ENCODE results near the gene CRYBA1.
"Not testable (repeated sequence)": the region's sequence is repeated elsewhere in the genome, so short reads cannot be mapped to it uniquely, and the experiment has no call there.

CRYBA1 gene

GRCh38 chr17:29238133-29238850 lies 8.4 kb upstream of the CRYBA1 start:
- DNase-seq: no peak

- DNase-seq: no peak
Observed at GRCh38 chr17:29240477-29240876, 6.2 kb upstream of the CRYBA1 start.

DNA sequence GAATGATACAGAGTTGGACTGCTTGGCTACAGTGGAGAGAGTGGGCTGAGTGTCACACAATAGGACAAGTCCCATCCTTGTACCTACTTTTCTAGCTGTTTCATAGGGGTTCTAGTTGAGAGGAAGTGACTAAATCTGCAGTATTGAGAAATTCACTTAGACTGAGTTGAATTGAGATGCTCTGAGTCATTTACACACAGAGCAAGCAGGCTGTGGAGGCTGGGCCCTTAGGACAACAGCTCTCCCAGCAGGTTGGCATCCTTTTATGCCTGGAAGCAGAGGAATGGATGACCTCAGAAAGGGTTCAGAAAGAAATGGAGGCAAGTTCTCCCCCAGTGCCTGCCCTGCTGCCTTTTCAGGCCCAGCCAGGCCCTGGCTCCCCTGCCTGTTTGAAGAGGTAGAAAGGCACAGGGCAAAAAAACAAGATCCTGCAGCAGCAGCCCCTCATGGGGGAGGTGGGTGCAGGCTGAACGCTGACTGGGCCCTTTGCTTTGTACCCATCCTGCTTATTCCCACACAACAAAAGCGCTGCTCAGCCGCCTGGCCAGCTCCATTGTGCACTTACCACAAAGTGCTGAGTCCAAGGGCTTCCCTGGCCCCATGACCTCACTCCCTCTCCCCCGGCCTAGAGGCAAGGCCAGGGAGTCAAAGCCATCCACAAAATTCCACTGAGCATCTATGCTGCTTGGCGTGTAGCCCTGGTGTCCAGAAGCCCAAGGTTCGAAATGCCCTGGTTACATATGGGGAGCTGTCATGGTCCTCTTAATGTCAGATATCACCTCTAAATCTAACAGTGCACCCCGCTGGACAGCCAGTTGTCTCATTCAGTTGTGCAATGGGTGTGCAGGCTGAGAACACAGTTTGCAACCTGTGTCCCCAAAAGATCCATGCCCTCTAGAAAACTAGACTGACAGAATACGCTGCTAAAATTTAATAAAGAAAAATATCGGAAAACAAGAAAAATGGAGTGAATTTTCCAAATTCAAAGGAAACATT lies 5.4 kb upstream of the CRYBA1 start:
- DNase-seq: no peak

DNA sequence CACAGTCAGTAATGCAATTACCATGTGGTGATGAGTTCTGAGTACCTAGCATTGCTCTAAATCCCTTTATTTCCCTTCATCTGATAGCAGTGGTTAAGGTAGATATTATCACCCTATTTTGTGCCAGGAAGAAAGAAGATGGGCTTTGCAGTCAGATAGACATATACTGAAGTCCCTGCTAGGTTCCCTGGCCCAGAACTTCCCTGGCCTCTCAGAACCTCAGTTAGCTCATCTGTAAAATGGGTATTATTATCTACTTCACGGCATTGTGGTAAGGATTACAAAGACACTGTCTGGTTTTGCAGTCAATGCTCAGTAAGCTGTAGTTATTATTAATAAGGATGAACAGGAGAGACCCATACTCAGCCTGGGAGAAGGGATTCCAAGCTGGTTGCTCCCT lies 4.6 kb upstream of the CRYBA1 start:
- DNase-seq: no peak

GRCh38 chr17:29242790-29243189 lies 3.9 kb upstream of the CRYBA1 start:
- no peak for DNase-seq

GRCh38 chr17:29243792-29244191 lies 2.9 kb upstream of the CRYBA1 start:
- no peak for DNase-seq

DNA sequence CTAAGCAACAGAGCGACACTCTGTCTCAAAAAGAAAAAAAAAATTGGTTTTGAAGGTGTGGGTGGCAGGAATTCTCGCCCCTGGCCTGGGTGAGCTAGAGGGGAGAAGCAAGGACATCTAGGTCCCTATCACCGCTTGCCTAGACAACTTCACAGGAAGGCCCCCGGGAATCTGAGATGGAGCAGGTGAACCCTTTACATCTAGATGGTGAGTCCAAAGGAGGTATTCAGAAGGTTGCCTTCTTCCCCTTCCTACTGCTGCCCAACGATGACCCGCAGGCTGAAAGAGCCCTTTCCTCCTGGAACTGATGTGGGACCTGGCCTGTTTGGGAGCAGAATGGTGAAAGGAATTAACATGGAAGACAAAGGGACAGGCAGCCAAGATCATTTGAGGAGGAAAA lies 1.3 kb upstream of the CRYBA1 start:
- no peak for DNase-seq

DNA sequence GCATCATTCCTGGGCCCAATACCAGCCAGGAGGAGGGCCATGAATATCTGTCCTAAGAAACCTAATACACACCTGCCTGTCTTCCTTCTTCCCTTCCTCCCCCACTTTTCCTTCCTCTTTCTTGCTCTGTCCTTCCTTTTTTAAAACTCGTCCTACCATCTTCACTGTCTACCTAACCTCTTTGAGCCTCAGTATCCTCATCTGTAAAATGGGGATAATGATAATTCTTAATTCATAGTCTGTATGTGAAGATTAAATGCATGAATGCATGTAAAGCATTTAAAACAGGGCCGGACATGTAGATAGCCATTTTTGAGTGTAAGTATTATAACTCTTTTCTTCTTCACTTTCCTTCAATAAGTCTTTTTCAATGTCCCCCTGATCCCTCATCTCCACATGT lies 560 bp downstream of the CRYBA1 start:
- no peak for DNase-seq

DNA sequence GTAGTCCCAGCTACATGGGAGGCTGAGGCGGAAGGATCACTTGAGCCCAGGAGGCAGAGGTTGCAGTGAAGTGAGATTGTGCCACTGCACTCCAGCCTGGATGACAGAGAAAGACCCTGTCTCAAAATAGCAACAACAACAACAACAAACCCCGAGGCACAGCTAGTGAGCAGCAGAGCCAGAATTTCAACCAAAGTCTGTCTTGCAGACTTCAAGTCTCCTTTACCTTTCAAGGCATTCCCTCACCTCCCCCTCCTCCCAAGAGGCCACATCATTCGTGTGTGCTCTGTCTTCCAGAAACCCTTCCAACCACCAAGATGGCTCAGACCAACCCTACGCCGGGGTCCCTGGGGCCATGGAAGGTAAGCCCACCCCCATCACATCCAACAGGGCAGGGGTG lies 2.2 kb downstream of the CRYBA1 start:
- DNase-seq: no peak

- DNase-seq: no peak
Observed at GRCh38 chr17:29250666-29251065, 4.0 kb downstream of the CRYBA1 start.

DNA sequence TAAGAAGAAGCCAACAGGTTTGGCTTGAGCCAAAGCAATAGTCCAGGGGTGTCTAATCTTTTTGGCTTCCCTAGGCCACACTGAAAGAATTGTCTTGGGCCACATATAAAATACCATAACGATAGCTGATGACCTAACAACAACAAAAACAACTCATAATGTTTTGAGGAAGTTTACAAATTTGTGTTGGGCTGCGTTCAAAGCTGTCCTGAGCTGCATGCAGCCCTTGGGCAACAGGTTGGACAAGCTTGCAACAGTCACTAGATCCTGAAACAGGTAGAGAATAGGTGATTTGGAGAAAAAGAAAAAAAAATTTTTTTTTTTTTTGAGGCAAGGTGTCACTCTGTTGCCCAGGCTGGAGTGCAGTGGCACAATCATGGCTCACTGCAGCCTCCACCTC lies 4.5 kb downstream of the CRYBA1 start:
- DNase-seq: no peak

GRCh38 chr17:29252101-29252791 lies 5.6 kb downstream of the CRYBA1 start:
- DNase-seq: no peak

DNA sequence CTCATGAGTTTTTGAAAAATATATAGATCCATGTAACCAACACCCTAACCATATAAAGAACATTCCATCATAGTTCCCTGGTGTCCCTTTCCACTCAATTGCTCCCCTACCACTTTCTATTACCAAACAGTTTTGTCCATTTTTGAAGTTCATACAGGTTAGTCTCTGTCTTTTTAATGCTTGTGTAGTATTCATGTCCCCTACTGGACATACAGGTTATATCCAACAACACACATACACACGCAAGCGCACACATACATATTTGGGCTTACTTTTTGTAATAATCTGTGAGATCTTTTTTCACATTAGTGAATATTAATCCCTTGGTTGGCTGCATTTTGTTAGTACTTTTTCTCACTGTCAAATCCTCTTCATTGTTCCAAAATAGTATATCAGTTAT lies 6.4 kb downstream of the CRYBA1 start:
- no peak for DNase-seq

DNA sequence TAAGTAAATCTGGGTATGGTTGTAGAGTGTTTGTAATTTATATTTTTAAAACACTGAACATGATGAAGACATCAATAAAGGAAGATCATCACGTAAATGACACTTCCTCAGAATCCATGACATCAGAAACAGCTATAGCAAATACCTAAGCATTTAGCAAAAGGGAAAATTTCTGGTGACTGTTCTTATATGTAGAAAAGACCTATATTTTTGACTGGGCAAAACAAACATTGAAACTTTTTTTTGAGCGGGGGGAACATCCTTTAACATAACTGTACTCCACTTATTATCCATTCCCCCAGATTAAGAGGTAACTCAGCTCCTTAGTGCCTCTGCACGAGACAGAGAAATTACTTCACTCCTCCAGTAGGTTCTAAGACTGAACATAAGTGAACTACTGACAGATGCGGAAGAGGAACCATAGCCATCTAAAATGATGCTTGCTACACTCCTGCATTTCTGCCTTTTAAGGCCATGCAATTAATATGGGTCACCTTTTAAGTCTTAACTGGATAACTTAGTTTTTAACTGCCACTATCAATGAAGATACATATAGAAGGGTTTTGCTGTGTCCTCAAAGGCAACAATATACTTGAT lies 9.4 kb downstream of the CRYBA1 start:
- no peak for DNase-seq

- DNase-seq: no peak
Observed at GRCh38 chr17:29256735-29257466, 10.2 kb downstream of the CRYBA1 start.

- no peak for DNase-seq
Observed at GRCh38 chr17:29257756-29258155, 11.1 kb downstream of the CRYBA1 start.

DNA sequence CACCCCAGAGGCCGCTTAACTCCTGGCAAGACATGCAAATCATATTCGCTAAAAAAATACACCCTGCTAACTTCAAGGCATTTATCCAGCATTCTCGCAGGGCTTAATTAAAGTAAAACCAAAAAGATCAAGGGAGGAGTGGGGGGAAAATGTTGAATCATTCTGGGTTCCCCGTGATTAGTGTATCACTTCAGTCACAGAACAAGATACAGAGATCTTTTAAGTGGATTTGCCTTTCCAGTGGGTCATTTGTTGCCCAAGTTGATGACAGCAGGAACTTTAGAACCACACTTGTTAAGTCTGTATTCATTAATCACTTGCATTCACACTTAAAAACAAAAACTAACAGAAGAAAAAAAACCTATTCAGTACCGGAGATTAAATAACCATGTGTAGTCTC lies 17.3 kb downstream of the CRYBA1 start:
- DNase-seq: no peak

DNA sequence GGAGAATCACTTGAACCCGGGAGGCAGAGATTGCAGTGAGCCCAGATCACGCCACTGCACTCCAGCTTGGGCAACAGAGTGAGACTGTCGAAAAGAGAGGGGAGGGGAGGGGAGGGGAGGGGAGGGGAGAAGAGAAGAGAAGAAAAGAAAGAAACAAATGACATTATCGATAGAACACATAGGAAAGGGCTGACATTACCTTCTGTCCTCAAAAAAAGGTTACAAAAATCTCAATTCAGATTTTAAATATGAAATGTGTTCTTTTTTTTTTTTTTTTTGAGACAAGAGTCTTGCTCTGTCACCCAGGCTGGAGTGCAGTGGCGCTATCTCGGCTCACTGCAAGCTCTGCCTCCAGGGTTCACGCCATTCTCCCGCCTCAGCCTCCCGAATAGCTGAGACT lies 25.3 kb downstream of the CRYBA1 start:
- not testable (repeated sequence) for DNase-seq

DNA sequence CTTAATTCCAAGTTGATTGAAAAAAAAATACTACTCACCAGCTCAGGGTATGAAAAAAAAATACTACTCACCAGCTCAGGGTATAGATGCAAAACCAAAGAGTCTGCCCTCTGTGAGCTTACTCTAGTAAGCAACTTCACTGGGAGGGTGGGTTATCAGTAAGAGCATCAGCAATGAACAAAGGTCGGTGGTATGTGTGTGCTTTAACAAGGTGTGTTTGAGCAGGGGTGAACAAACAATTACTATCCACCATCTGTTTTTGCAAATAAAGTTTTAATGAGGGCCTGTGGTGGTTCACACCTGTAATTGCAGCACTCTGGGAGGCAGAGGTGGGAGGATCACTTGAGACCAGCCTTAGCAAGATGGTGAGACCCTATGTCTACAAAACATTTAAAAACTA lies 27.3 kb downstream of the CRYBA1 start:
- no peak for DNase-seq

DNA sequence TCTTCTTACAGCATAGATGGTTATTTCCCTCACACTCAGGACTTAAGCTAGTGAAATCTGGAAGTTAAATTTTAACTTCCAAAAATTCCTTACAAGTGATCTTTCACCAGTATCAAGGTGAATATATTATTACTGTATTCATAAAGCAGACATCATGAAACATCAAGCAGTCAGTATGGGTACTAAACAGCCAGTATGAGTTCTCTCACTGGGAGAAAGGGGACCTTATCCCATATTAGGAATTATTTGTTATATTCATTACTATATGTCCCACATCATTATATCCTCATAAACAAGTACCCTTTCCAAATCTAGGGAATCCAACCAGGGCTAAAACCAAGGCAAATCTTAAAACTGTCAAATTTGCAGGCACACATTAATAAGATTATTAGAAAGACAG lies 32.0 kb downstream of the CRYBA1 start:
- DNase-seq: no peak

GRCh38 chr17:29279397-29280070 lies 32.9 kb downstream of the CRYBA1 start:
- DNase-seq: no peak

- no peak for DNase-seq
Observed at GRCh38 chr17:29283496-29283895, 36.8 kb downstream of the CRYBA1 start.

Data from NCI-H187 (cell line).